PC-9 (cell line): ENCODE measurements around the gene IQGAP3. TPM values are rescaled to one million over a fixed set of nuclear protein-coding genes. Genes with fewer than 3 reads are reported as not detected.

Source experiments
- BruUV-seq: library from RNA; stranded (reverse); fragments of 400-500 nt; replicated peaks from 2 replicates; lab custom pipeline; 2021; lab: Mats Ljungman, UMichigan
- CTCF ChIA-PET: fragments of 300-600 bp; sonication (Branson Sonifier 250); formaldehyde crosslinking; loops from one replicate; lab custom pipeline; 2022; ENCODE audit warnings: antibody characterized with exemption; lab: Charles Lee
- POLR2A ChIA-PET: fragments of 300-600 bp; sonication (Branson Sonifier 250); formaldehyde crosslinking; loops from one replicate; lab custom pipeline; 2022; ENCODE audit warnings: antibody characterized with exemption; ENCODE audit not compliant: unreplicated experiment; lab: Charles Lee
- DNase-seq, 2 experiments: peaks; one replicate each; pipeline versions ENCODE4 v3.0.0 to v3.0.0-alpha.2; 2015 to 2022; ENCODE audit warnings: mixed read lengths in 1 of 2
- H2AFZ ChIP-seq: fragments of 200-600 bp; sonication (generic); 2 replicates; pipeline ENCODE4 v1.8.1; 2017; ENCODE audit warnings: antibody characterized with exemption
- H3F3A ChIP-seq: fragments of 200-600 bp; sonication (generic); 2 replicates; pipeline ENCODE4 v1.8.1; 2017; ENCODE audit warnings: antibody characterized with exemption, mild to moderate bottlenecking, low read depth; ENCODE audit not compliant: insufficient read depth
- H3K27ac ChIP-seq: fragments of 200-600 bp; sonication (generic); 2 replicates; pipeline ENCODE4 v1.6.1; 2016; ENCODE audit warnings: mixed run types
- H3K27me3 ChIP-seq: fragments of 200-600 bp; sonication (generic); 2 replicates; pipeline ENCODE4 v1.6.1; 2016; ENCODE audit warnings: low read depth, mixed run types; ENCODE audit not compliant: insufficient read depth
- H3K36me3 ChIP-seq: fragments of 200-600 bp; sonication (generic); 2 replicates; pipeline ENCODE4 v1.6.1; 2016; ENCODE audit warnings: low read depth, mixed run types
- H3K4me1 ChIP-seq: fragments of 200-600 bp; sonication (generic); replicated peaks from 2 replicates; pipeline ENCODE4 v1.6.1; 2016; ENCODE audit warnings: mixed run types; ENCODE audit not compliant: insufficient read depth
- H3K4me2 ChIP-seq: fragments of 200-600 bp; sonication (generic); 2 replicates; pipeline ENCODE4 v1.6.1; 2017; ENCODE audit warnings: mixed run types
- H3K4me3 ChIP-seq: fragments of 200-600 bp; sonication (generic); 2 replicates; pipeline ENCODE4 v1.6.1; 2016; ENCODE audit warnings: mixed run types
- H3K79me2 ChIP-seq: fragments of 200-600 bp; sonication (generic); 2 replicates; pipeline ENCODE4 v1.6.1; 2017; ENCODE audit warnings: low read depth, mixed run types
- H3K9me2 ChIP-seq: fragments of 200-600 bp; sonication (generic); 2 replicates; pipeline ENCODE4 v1.8.1; 2017; ENCODE audit warnings: mild to moderate bottlenecking; ENCODE audit not compliant: insufficient read depth
- H3K9me3 ChIP-seq: fragments of 200-600 bp; sonication (generic); 2 replicates; pipeline ENCODE4 v1.8.1; 2016; ENCODE audit warnings: low read depth; ENCODE audit not compliant: insufficient read depth
- H4K20me1 ChIP-seq: fragments of 200-600 bp; sonication (generic); 2 replicates; pipeline ENCODE4 v1.8.1; 2017; ENCODE audit not compliant: insufficient read depth
- EZH2 ChIP-seq: fragments of 200-600 bp; sonication (generic); IDR thresholded peaks from 2 replicates; pipeline ENCODE4 v1.8.0; 2017; ENCODE audit warnings: antibody characterized with exemption, low read depth
- intact Hi-C: fragments of 100-400 bp; cut with micrococcal nuclease; formaldehyde crosslinking; loops from one replicate; pipeline ENCODE4 v1.10.0; 2022; ENCODE audit not compliant: unreplicated experiment
- total RNA-seq: library from RNA; stranded (reverse); gene quantifications from 2 replicates; pipeline ENCODE4 v1.2.3, GENCODE V29; 2021
- TF ChIP-seq, protein P1 (sequence below): fragments of 200-600 bp; sonication (generic); conservative IDR thresholded peaks from 2 replicates; pipeline ENCODE4 v1.6.1; 2017; ENCODE audit warnings: mixed run types, antibody characterized with exemption, mild to moderate bottlenecking, moderate library complexity

IQGAP3 gene
- total RNA-seq, 1 experiment from 2014 or later, result 63.1 TPM

DNA sequence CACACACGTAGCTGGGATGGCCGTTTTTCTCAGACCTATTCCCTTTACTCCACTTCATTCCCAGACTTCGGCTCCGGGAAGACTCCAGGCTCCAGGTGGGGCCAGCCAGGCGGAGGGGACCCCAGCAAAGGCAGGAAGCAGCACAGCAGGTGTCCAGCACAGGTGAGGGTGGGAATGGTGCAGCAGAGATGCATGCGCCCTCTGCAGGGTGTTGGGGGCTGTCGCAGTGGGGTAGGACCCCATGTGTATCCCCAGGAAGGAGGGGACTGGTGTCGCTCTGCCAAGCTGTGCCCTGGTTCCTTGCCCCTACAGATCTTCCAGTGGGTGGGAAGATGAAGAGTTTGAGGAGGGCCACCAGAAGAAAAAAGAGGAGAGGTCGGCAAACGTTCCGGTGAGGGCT, 12.4 kb upstream of the IQGAP3 start:
- no peaks in the 10 kb centered on the region for H3K79me2 ChIP-seq
- no peaks in the 10 kb centered on the region for H3K27me3 ChIP-seq
- no peaks in the 10 kb centered on the region for H3K4me1 ChIP-seq
- no peak overlapping the region for H3K4me3 ChIP-seq
- H4K20me1 ChIP-seq, result no peaks in the 10 kb centered on the region
- no TSS peak for BruUV-seq
- TF ChIP-seq EZH2, result no peak
- TF ChIP-seq, protein P1, sequence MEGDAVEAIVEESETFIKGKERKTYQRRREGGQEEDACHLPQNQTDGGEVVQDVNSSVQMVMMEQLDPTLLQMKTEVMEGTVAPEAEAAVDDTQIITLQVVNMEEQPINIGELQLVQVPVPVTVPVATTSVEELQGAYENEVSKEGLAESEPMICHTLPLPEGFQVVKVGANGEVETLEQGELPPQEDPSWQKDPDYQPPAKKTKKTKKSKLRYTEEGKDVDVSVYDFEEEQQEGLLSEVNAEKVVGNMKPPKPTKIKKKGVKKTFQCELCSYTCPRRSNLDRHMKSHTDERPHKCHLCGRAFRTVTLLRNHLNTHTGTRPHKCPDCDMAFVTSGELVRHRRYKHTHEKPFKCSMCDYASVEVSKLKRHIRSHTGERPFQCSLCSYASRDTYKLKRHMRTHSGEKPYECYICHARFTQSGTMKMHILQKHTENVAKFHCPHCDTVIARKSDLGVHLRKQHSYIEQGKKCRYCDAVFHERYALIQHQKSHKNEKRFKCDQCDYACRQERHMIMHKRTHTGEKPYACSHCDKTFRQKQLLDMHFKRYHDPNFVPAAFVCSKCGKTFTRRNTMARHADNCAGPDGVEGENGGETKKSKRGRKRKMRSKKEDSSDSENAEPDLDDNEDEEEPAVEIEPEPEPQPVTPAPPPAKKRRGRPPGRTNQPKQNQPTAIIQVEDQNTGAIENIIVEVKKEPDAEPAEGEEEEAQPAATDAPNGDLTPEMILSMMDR, result no peak
- H3K9me2 ChIP-seq, result no peaks in the 10 kb centered on the region
- no peak for DNase-seq
- POLR2A ChIA-PET, result interaction anchor here (0.6 kb wide), 1 partner anchor 82 kb away, joined by 4 read pairs; no protein-coding TSS in a partner anchor
- H3K9me3 ChIP-seq, result no peaks in the 10 kb centered on the region
- H3K36me3 ChIP-seq, result no peaks in the 10 kb centered on the region
- no peak overlapping the region for H2AFZ ChIP-seq
- H3K27ac ChIP-seq, result no peak overlapping the region
- H3K4me2 ChIP-seq, result no peak overlapping the region
- CTCF ChIA-PET, result interaction anchor here (0.5 kb wide), 1 partner anchor 125 kb away, joined by 3 read pairs; no protein-coding TSS in a partner anchor
- no peaks in the 10 kb centered on the region for H3F3A ChIP-seq
- intact Hi-C loops, result loop anchor here (1.0 to 2.0 kb wide), 2 partner anchors 23 to 94 kb away; no protein-coding TSS in a partner anchor

DNA sequence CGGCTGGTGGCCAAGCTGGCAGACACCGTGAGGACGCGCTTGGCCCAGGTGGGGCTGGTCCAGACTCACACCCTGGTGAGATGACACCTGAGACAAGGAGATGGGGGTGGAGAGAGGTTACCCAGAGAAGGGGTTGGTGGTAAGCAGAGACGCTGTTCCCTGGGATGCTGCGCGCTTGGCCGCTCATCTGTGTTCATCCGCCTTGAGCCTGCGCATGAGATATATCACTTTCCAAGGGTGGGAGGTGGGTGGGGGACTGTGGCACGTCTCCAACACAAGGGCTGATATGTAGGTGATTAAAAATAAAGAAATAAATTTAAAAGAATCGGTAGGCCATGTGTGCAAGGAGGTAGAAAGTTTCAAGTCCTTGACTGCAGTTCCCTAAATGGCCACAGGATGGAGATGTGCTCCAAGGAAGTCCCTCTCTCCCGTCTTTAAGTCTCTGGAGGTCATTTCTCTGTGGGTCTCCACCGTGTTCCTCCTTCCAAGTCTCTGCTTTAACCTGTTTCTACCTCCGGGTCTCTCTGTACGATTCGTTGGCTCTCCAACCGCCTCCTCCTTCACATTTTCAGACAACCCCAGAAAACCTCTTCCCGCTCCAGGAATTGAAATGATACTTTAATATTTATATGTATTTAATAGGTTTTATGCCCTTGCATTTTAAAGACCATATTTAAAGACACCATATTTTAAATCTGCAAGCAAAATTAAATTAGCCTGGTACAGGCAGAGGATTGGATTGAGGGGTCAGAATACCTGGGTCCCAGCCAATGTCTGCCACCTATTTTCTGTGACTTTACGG, 11.7 kb upstream of the IQGAP3 start:
- BruUV-seq, result no TSS peak
- Histone ChIP-seq H3K27ac (no peak overlapping the region), H3K9me3 (no peaks in the 10 kb centered on the region), H3K27me3 (no peaks in the 10 kb centered on the region), H3K9me2 (no peaks in the 10 kb centered on the region), H2AFZ (no peak overlapping the region), H3K4me2 (0 out of 2 replicates have a peak overlapping the region, but pooled peaks have one; percentile 27), H3K4me3 (no peak overlapping the region), H3K79me2 (no peaks in the 10 kb centered on the region), H4K20me1 (no peaks in the 10 kb centered on the region), H3K36me3 (no peaks in the 10 kb centered on the region), H3K4me1 (no peaks in the 10 kb centered on the region), H3F3A (no peaks in the 10 kb centered on the region)
- ChIA-PET CTCF (interaction anchor here (0.7 kb wide), 1 partner anchor 225 kb away, joined by 3 read pairs; no protein-coding TSS in a partner anchor), POLR2A (no interaction called here)
- TF ChIP-seq, protein P1, result peak; percentile 91
- TF ChIP-seq EZH2, result no peak
- intact Hi-C loops, result loop anchor here (1.0 to 2.0 kb wide), 2 partner anchors 24 to 95 kb away; no protein-coding TSS in a partner anchor
- DNase-seq, result peak; percentile 61 to 62

DNA sequence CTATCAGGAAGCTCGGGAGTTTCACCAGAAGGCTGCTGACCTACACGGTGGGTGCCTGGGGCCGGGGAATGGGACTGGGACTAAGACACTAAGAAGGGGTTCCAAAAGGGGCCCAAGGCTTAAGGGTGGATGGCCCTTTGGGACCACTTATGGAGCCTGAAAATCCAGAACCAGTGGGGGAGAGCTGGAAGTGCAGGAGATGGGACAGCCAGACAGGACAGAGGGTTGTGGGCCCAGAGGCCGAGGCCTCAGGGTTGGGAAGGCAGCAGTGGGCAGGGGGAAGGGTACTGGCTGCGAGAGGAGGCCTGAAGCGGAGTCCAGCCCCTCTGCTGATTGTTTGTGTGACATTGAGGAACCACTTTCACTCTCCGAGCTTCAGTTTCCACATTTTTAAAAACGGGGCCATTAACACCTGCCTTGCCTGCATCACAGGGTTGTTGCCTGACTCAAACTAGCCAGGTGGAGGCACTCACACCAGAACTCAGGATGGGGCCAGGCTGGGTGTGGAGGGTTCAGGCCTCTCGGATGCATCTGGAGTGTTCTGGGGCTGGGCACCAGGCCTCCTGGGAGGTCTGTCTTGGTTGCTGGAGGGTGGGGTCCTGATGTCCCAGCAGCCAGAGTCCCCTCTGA, 10.1 kb upstream of the IQGAP3 start:
- no peaks in the 10 kb centered on the region for H3K4me1 ChIP-seq
- no peaks in the 10 kb centered on the region for H3K36me3 ChIP-seq
- H3K27ac ChIP-seq, result no peak overlapping the region
- no peak overlapping the region for H2AFZ ChIP-seq
- no peaks in the 10 kb centered on the region for H3K9me3 ChIP-seq
- H3K4me3 ChIP-seq, result no peak overlapping the region
- CTCF ChIA-PET, result interaction anchor here (0.8 kb wide), 2 partner anchors 9 to 11 kb away, joined by 3 read pairs; no protein-coding TSS in a partner anchor
- intact Hi-C loops, result no loop called here
- no peaks in the 10 kb centered on the region for H4K20me1 ChIP-seq
- no peak overlapping the region for H3K4me2 ChIP-seq
- H3F3A ChIP-seq, result no peaks in the 10 kb centered on the region
- DNase-seq, result no peak
- TF ChIP-seq, protein P1, result no peak
- TF ChIP-seq EZH2, result no peak
- H3K79me2 ChIP-seq, result no peaks in the 10 kb centered on the region
- no peaks in the 10 kb centered on the region for H3K9me2 ChIP-seq
- H3K27me3 ChIP-seq, result no peaks in the 10 kb centered on the region
- no TSS peak for BruUV-seq
- POLR2A ChIA-PET, result no interaction called here
